Mammary epithelial cell (primary cell): ENCODE measurements around the gene DDAH1.

Experiments
- CTCF ChIP-seq, 2 donors: IDR thresholded peaks in 1 of 2; conservative IDR thresholded peaks in 1 of 2; 2 replicates each; pipeline ENCODE4 v1.5.1; 2011 to 2012; ENCODE audit warnings: inconsistent platforms in 2 of 2, low read length in 2 of 2, mild to moderate bottlenecking in 2 of 2, control low read depth in 1 of 2, low read depth in 1 of 2; ENCODE audit not compliant: insufficient read depth in 1 of 2; ENCODE audit errors: extremely low read depth in 1 of 2
- EZH2 ChIP-seq: IDR thresholded peaks from 2 replicates; pipeline ENCODE4 v1.6.1; 2012; ENCODE audit warnings: low read length, inconsistent platforms, borderline replicate concordance

GRCh38 chr1:85413169-85413568 is 51.8 kb downstream of the DDAH1 start:
- TF ChIP-seq CTCF (conservative IDR thresholded peaks at IDR 0.05 in 1 of 2, IDR thresholded peaks at IDR 0.05 in 1 of 2; ENCODE audit: extremely low read depth in 1 of 2, insufficient read depth in 1 of 2, low read depth in 1 of 2, low read length in 2 of 2): no peak
- no peak for TF ChIP-seq EZH2
